Measurements from ENCODE around the gene DPYD.

- TF ChIP-seq CTCF (conservative IDR thresholded peaks at IDR 0.05; ENCODE audit: low read length) (no peak), EZH2phosphoT487 (IDR thresholded peaks at IDR 0.05; ENCODE audit: borderline replicate concordance) (no peak)
Observed at GRCh38 chr1:97114842-97115241, 806.0 kb downstream of the DPYD start.

All from Loucy (cell line).